Stimulated activated CD8-positive, alpha-beta memory T cell treated with anti-CD3 and anti-CD28 coated beads, Interleukin-15, amount 100 ng/mL, for 4 hours (primary cell): ENCODE data around the gene CCDC175.

Source experiments
- DNase-seq, 2 donors: peaks; one replicate each; pipeline ENCODE4 v3.0.0-alpha.2; 2020; ENCODE audit warnings: low read depth in 2 of 2

CCDC175 gene

GRCh38 chr14:59576332-59577294, at the start of gene CCDC175:
CCDC175 (minus strand) TSS chr14:59576812; CDS start chr14:59576775, 37 bp downstream.
- DNase-seq, result peak; percentile 43 to 56

- no peak for DNase-seq
These were observed 46.0 kb upstream of the CCDC175 start for GRCh38 chr14:59622631-59623030.

DNA sequence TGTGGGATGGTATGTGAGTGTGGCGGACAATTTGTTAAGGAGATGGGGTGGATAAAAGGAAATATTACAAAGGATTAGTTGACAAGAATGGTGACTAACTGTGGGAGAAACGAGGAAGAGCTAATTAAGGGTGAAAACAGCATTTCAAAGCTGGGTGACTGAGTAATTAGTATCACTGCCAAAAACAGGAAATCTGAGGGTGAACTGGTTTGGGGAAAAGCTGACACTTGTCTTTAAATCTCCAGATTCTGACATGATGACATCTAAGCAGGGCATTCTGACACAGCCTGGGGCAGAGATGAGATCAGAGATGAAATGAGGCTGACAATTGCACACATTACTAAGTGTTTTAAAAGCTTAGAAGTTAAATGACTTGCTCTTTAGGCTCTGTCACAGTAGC, 42.4 kb upstream of the CCDC175 start:
- DNase-seq, result no peak

DNA sequence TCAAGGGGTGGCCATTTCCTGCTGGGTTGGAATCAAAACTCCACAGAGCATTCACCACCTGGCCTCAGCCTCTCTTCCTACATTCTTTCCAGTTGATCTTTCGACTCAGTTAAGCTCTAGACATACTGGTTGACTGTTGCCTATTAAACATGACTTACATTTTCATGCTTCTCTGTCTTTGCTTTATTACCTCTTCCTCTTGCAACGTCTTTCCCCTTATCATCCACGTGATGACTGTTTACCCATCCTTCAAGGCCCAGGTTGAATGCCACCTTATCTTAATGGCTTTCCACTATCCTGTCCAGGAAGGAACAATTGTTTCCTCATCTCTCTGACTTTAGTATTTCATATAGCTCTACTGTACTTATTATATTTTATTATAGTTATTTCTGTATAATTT, 24.4 kb upstream of the CCDC175 start:
- DNase-seq, result no peak

DNA sequence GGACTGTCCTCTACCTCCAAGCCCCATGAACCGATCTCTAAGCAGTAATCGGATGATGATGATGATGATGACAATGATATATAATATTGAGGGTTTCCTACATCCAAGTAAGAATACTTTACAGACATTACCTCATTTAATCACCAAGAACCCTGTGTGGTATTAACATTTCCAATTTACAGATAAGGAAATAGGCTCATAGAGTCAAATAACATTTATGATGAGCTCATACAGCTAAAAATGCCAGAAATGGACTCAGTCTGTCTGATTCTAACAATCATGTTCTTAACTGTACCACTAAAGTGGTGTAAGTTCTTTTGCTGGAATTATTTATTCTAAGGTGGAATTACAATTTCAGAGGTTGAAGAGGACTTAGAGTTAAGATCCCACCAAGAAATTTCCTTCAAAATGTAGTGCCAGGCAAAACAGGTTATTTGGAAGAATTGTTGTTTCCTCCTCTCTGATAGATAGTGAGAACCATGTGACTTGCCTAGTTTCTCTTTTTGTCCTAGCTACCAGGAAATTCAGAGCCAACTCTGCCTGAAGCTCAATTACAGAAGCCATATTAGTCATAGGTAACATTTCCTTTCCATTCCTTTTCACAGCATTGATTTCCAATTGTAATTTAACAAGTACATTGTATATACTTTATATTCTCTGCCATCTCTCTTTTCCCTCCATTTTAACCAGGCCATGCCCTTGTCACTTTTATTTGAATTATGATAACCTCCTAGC, 23.8 kb upstream of the CCDC175 start:
- DNase-seq, result no peak

DNA sequence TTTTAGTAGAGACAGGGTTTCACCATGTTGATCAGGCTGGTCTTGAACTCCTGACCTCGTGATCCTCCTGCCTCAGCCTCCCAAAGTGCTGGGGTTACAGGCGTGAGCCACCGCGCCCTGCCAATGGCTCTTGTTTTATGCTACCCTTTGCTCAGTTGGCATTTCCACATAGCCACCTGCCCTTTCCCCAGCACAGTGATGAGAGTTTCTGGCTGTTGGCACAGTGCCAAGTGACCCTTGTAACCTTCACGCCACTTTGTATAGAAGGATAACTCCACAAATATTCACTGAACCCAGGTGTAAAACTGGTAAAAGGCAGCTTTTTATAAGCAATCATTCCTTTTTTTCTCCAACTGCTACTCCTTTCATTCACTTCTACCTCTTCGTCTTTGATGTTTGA, 18.5 kb upstream of the CCDC175 start:
- DNase-seq, result no peak

DNA sequence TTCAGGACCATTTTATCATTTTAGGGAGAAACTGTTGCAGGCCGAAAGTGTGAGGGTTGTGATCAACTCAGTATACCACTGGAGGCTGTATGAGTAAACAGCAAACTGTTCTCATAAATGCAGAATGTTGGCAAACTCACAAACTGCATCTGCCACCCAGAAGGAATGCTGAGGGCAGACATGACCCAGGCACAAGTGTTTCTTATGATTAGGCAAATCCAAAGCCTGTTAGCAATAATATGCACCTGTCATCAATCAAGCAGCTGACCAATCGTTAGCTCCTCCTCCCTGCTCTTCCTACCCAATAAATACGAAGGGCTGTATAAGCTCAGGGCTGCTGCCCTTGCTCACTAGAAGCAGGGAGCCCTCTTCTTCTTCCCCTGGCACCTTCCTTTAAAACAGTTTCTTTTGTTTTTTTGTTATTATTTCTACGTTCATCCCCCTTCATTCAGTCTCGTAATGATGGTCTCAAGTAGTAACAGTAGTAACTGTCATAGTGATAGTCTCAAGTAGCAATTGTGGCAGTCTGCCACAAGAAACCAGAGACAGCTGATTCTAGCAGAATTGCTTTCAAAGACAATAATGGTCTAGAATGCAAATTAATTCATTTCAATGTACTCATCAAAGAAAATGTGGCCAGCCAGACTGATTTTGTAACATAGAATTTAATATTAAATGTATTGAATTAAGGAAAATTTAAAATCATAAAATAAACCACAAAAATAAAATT, 15.2 kb upstream of the CCDC175 start:
- DNase-seq, result no peak

- no peak for DNase-seq
These were observed 11.5 kb upstream of the CCDC175 start for GRCh38 chr14:59588101-59588500.

- DNase-seq, result no peak
These were observed 9.4 kb upstream of the CCDC175 start for GRCh38 chr14:59585891-59586554.

GRCh38 chr14:59583755-59584154, 7.1 kb upstream of the CCDC175 start:
- no peak for DNase-seq

GRCh38 chr14:59582845-59583509, 6.4 kb upstream of the CCDC175 start:
- no peak for DNase-seq

- DNase-seq, result no peak
These were observed 5.5 kb upstream of the CCDC175 start for GRCh38 chr14:59582161-59582560.

- no peak for DNase-seq
These were observed 4.3 kb upstream of the CCDC175 start for GRCh38 chr14:59580911-59581310.

DNA sequence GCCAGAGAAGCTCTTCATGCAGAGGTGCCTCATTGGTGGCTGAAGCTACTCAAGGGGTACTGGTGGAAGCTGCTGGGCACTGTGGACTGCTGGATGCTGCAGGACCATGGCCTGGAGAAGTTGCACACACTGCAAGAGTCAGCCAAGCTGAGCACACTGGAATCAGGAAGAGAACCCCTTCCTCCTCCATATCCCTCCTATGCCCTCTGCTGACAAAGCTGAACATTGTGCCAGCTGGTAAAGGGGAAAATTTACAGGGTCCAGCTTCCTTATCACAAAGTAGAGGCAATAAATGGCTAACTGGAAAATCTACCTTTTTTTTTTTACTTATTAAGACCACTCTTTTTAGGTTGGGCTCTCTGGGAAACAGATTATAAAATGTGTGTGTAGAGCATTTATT, 6.5 kb downstream of the CCDC175 start:
- no peak for DNase-seq

DNA sequence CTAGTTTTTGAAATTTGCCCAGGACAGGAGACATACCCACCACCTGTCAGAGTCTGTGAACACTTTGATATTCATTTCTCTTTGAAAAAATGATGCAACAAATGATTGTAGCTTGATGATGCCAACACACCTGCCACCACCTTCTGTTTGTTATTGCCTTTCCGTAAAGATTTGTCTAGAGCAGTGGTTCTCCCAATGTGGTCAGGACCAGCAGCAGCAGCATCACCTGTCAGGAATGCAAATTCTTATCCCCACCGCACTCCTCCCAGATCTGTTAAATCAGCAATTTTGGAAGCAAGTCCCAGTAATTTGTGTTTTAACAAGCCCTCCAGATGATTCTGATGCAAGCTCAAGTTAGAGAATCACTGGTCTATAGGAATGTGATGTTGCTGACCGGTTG, 9.9 kb downstream of the CCDC175 start:
- no peak for DNase-seq

GRCh38 chr14:59566296-59566695, 10.3 kb downstream of the CCDC175 start:
- no peak for DNase-seq

GRCh38 chr14:59565087-59565486, 11.5 kb downstream of the CCDC175 start:
- DNase-seq, result no peak

DNA sequence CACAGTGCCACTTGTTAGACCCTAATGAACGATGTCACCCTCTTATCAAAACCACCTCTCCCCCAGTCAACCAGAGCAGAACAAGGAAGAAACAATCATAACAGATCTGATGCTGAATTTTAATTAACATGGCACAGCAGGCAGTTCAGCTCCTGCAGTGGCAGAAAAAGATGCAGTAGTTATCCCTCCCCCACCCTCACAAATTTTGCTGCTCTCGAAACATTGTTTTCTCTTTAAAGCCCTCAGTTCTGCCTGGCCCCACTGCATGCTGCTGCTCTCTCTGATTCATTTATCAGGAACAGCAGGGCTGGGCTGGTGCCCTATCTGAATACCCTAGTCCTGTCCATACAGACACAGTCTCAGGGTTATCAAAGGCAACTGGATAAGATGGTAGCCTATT, 12.2 kb downstream of the CCDC175 start:
- DNase-seq, result no peak

GRCh38 chr14:59547310-59547709, 29.3 kb downstream of the CCDC175 start:
- DNase-seq, result no peak

DNA sequence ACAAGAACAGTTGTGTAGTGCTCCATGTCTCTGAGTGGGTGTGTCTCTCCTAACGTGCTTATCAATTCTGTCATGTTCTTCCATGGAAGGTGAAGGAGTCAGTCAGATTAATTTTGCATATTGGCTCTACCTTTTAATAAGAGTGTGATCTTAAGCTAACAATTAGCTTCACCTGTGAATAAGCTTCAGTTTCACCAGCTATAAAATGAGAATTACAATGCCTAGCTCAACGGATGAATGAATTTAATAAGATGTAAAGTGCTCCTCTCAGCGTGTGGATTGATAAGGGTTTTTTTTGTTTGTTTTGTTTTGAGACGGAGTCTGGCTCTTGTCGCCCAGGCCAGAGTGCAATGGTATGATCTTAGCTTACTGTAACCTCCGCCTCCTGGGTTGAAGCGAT, 32.7 kb downstream of the CCDC175 start:
- DNase-seq, result no peak

DNA sequence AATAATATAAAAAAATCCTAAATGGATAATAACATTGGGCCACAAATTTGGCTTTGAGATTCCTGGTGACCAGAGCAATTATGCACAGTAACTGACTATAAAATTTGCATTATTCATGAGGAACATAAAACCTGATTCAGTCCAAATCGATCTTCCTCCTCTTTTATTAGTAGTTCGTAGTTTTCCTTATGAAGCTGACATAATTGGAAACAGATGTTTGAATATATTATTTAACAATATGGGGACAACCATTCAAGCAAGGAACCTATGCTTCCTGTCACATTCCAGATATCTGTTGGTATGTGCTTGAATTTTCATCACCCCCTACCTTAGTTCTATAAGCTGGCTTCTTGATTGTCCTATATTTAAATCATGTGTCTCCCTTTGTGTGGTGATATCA, 34.9 kb downstream of the CCDC175 start:
- no peak for DNase-seq
